ENCODE measurements around the gene PRSS50. TPM values are rescaled to one million over a fixed set of nuclear protein-coding genes. Genes with fewer than 3 reads are reported as not detected.

PRSS50 gene
- total RNA-seq, 2 experiments from 2014 or later: not detected

DNA sequence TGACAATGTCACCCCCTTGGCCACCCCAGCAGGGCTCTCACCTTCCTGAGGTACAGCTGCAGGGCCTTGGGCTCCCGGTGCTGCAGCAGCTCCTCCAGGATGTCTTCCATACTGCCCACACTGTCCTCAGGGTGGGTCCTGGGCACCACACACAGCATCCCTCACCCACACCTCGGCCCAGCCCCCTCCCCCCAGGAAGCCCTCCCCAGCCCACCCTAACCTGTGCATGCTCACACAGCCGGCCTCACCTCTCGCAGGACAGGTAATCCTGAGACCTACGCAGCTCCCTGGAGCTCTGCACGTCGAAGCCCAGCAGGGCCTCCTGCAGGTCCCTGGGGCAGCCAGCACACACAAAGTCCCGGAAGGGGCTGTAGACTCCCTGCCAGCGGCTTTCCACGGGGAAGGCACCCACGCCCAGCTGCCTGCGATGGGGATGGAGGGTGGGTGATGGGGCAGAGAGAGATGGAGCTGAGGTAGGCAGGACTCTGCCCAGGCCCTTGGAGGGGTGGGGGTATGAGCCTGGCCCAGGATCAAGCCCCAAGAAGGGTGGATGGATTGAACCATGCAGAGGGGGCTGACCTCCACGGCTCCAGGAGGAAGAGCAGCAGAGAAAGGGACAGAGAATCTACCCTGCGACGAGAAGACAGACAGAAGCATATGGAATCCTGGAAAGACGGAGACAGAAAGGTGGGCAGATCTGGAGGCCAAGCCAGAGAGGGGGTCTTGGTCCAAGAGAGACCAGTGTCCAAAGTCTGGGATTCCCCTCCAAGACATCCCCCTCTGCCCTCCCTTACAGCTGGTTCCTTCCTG is 40.9 kb downstream of the PRSS50 start:
- Mint-ChIP-seq H3K27ac (no peak overlapping the region), H3K27me3 (no peaks in the 10 kb centered on the region), H3K36me3 (no peaks in the 10 kb centered on the region), H3K4me3 (no peak overlapping the region), H3K4me1 (ENCODE audit: low read depth) (no peaks in the 10 kb centered on the region), H3K9me3 (no peaks in the 10 kb centered on the region)
- intact Hi-C loops (cut with micrococcal nuclease): no loop called here
- CTCF ChIA-PET: no interaction called here
- no peak for DNase-seq
- POLR2A ChIA-PET: no interaction called here

GRCh38 chr3:46675843-46676567 is 41.7 kb downstream of the PRSS50 start:
- POLR2A ChIA-PET: no interaction called here
- Mint-ChIP-seq H3K4me1 (ENCODE audit: low read depth) (no peaks in the 10 kb centered on the region), H3K27ac (no peak overlapping the region), H3K27me3 (no peaks in the 10 kb centered on the region), H3K9me3 (no peaks in the 10 kb centered on the region), H3K4me3 (no peak overlapping the region), H3K36me3 (no peaks in the 10 kb centered on the region)
- no peak for DNase-seq
- CTCF ChIA-PET: interaction anchor here (1.9 kb wide), 1 partner anchor 187 kb away, joined by 5 read pairs; no protein-coding TSS in a partner anchor
- intact Hi-C loops (cut with micrococcal nuclease): no loop called here

GRCh38 chr3:46675426-46675825 is 42.2 kb downstream of the PRSS50 start:
- Mint-ChIP-seq H3K9me3 (no peaks in the 10 kb centered on the region), H3K27ac (no peak overlapping the region), H3K4me3 (no peak overlapping the region), H3K4me1 (ENCODE audit: low read depth) (no peaks in the 10 kb centered on the region), H3K36me3 (no peaks in the 10 kb centered on the region), H3K27me3 (no peaks in the 10 kb centered on the region)
- intact Hi-C loops (cut with micrococcal nuclease): no loop called here
- POLR2A ChIA-PET: no interaction called here
- CTCF ChIA-PET: interaction anchor here (1.9 kb wide), 1 partner anchor 187 kb away, joined by 5 read pairs; no protein-coding TSS in a partner anchor
- no peak for DNase-seq

- POLR2A ChIA-PET: no interaction called here
- Mint-ChIP-seq H3K9me3 (no peaks in the 10 kb centered on the region), H3K4me3 (no peak overlapping the region), H3K27me3 (no peaks in the 10 kb centered on the region), H3K36me3 (no peaks in the 10 kb centered on the region), H3K4me1 (ENCODE audit: low read depth) (no peaks in the 10 kb centered on the region), H3K27ac (no peak overlapping the region)
- DNase-seq: no peak
- intact Hi-C loops (cut with micrococcal nuclease): no loop called here
- CTCF ChIA-PET: interaction anchor here (0.8 to 1.9 kb wide), 2 partner anchors 186 to 194 kb away, joined by 3 to 5 read pairs; no protein-coding TSS in a partner anchor
Measured at GRCh38 chr3:46674031-46674845, 43.4 kb downstream of the PRSS50 start.

DNA sequence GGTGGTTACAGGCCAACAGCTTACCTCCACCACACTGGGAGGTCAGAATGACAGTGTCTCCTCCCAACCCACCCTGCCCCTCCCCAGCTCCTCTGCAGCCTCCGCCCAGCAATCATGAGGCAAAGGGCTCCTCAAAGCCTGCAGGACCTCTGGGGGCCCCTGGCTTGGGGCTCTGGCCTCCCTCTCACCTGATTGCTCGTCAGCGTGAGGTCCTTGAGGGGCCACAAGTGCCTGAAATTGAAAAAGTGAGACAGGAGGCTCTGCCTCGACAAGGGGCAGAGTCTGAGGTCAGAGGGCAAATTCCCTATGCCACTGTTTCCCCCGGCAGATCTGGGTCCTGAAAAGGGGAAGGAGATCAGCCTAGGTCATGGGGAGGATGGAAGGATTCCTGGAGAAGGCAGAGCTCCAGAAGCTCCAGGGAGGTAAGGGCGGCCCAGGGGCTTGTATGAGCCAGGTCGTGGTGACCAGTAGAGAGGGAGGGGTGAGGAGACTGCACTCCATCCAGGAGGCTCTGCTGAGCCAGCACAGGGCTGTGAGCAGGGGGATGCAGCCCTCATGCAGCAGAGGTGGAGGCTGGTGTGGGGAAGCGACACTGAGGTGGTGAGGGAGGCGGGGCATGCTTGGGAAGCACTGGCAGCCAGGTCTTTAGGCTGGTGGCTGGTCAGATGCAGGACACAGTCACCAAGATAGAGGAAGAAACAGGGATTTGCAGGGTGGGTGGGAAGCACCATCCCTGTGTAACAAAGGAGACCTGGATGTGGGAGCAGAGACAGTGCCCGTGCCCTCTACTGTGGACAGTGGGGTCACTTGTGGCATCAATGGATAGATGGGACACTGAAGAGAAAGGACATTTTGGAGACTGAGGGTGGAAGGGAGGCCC is 44.3 kb downstream of the PRSS50 start:
- intact Hi-C loops (cut with micrococcal nuclease): no loop called here
- Mint-ChIP-seq H3K9me3 (no peaks in the 10 kb centered on the region), H3K36me3 (no peaks in the 10 kb centered on the region), H3K4me3 (no peak overlapping the region), H3K4me1 (ENCODE audit: low read depth) (no peaks in the 10 kb centered on the region), H3K27me3 (no peaks in the 10 kb centered on the region), H3K27ac (no peak overlapping the region)
- CTCF ChIA-PET: no interaction called here
- no peak for DNase-seq
- POLR2A ChIA-PET: no interaction called here

- intact Hi-C loops (cut with micrococcal nuclease): no loop called here
- Mint-ChIP-seq H3K36me3 (no peaks in the 10 kb centered on the region), H3K27me3 (no peaks in the 10 kb centered on the region), H3K4me1 (ENCODE audit: low read depth) (no peaks in the 10 kb centered on the region), H3K27ac (no peak overlapping the region), H3K9me3 (no peaks in the 10 kb centered on the region), H3K4me3 (no peak overlapping the region)
- ChIA-PET CTCF (interaction anchor here (0.6 kb wide), 1 partner anchor 1041 kb away, joined by 3 read pairs; no protein-coding TSS in a partner anchor), POLR2A (no interaction called here)
- no peak for DNase-seq
Measured at GRCh38 chr3:46672349-46672695, 45.3 kb downstream of the PRSS50 start.

DNA sequence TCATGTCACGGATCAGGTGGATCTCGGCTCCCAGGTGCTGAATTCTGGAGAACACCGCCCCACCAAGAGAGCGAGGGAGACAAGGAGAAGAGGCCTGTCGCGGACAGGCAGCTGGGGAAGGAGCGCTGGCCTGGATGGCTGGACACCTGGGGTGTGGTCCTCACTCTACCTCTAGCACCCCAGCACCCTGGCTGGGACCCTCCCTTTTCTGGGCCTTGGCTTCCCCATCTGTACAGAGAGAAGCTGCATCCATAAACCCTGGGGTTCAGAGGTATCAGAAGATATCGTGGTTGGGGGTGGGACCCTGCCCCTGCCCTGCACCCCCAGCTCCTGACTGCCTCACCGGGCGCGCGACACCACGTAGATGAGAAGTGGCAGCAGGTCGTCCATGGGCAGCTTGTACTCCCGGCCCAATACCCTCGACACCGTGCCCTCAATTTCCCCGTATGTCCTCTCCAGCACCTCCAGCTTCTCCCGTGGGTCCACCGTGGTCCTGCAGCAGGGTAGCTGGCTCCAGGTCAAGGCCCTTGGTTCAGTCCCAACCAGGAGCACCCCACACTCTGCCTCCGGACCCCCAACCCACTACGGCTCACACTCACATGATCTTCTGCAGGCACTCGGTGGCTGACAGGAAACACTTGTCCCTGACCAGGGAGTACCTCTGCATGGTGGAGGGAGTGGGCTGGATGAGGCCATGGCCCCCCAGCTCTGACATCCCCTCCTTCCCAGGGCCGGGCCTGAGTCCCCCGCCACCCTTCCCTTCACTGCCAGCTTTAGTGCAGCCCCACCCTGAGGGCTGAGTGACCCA is 45.9 kb downstream of the PRSS50 start:
- Mint-ChIP-seq H3K27me3 (no peaks in the 10 kb centered on the region), H3K36me3 (no peaks in the 10 kb centered on the region), H3K4me1 (ENCODE audit: low read depth) (no peaks in the 10 kb centered on the region), H3K4me3 (no peak overlapping the region), H3K27ac (no peak overlapping the region), H3K9me3 (no peaks in the 10 kb centered on the region)
- DNase-seq: no peak
- ChIA-PET POLR2A (no interaction called here), CTCF (no interaction called here)
- intact Hi-C loops (cut with micrococcal nuclease): no loop called here

- POLR2A ChIA-PET: no interaction called here
- no peak for DNase-seq
- intact Hi-C loops (cut with micrococcal nuclease): no loop called here
- Mint-ChIP-seq H3K4me1 (ENCODE audit: low read depth) (no peaks in the 10 kb centered on the region), H3K36me3 (no peaks in the 10 kb centered on the region), H3K9me3 (no peaks in the 10 kb centered on the region), H3K27me3 (no peaks in the 10 kb centered on the region), H3K4me3 (no peak overlapping the region), H3K27ac (no peak overlapping the region)
- CTCF ChIA-PET: no interaction called here
Measured at GRCh38 chr3:46670891-46671427, 46.7 kb downstream of the PRSS50 start.

- H3K4me1 Mint-ChIP-seq (ENCODE audit: low read depth): no peaks in the 10 kb centered on the region
- POLR2A ChIA-PET: no interaction called here
- H3K27me3 Mint-ChIP-seq: no peaks in the 10 kb centered on the region
- H3K4me3 Mint-ChIP-seq: no peak overlapping the region
- H3K27ac Mint-ChIP-seq: no peak overlapping the region
- H3K9me3 Mint-ChIP-seq: no peaks in the 10 kb centered on the region
- DNase-seq: no peak
- intact Hi-C loops (cut with micrococcal nuclease): no loop called here
- CTCF ChIA-PET: no interaction called here
- H3K36me3 Mint-ChIP-seq: no peaks in the 10 kb centered on the region
Measured at GRCh38 chr3:46670000-46670890, 47.4 kb downstream of the PRSS50 start.

- Mint-ChIP-seq H3K27ac (no peak overlapping the region), H3K4me3 (no peak overlapping the region), H3K36me3 (no peaks in the 10 kb centered on the region), H3K4me1 (ENCODE audit: low read depth) (no peaks in the 10 kb centered on the region), H3K27me3 (no peaks in the 10 kb centered on the region), H3K9me3 (no peaks in the 10 kb centered on the region)
- intact Hi-C loops (cut with micrococcal nuclease): no loop called here
- ChIA-PET POLR2A (no interaction called here), CTCF (no interaction called here)
- DNase-seq: peak; percentile 5
Measured at GRCh38 chr3:46669191-46669999, 48.3 kb downstream of the PRSS50 start.

Data from activated CD4-positive, alpha-beta memory T cell treated with anti-CD3 and anti-CD28 coated beads for 36 hours (primary cell).